Stimulated activated CD4-positive, alpha-beta T cell treated with anti-CD3 and anti-CD28 coated beads, Interleukin-2, amount 100 ng/mL, for 4 hours (primary cell): ENCODE measurements around the gene SOWAHB.
"Not testable (repeated sequence)": the region's sequence is repeated elsewhere in the genome, so short reads cannot be mapped to it uniquely, and the experiment has no call there.

ENCODE experiments used
- DNase-seq: peaks from one replicate; pipeline ENCODE4 v3.0.0-alpha.2; 2020; ENCODE audit warnings: low read depth

Gene SOWAHB

GRCh38 chr4:76895619-76896018 is 2.3 kb downstream of the SOWAHB start:
- DNase-seq, result no peak

- DNase-seq, result no peak
These were observed 3.2 kb downstream of the SOWAHB start for GRCh38 chr4:76894537-76895255.

- DNase-seq, result no peak
These were observed 5.3 kb downstream of the SOWAHB start for GRCh38 chr4:76892601-76893000.

- no peak for DNase-seq
These were observed 5.9 kb downstream of the SOWAHB start for GRCh38 chr4:76892001-76892400.

- DNase-seq, result no peak
These were observed 11.0 kb downstream of the SOWAHB start for GRCh38 chr4:76886848-76887441.

- DNase-seq, result no peak
These were observed 11.7 kb downstream of the SOWAHB start for GRCh38 chr4:76886214-76886613.

- DNase-seq, result no peak
These were observed 14.8 kb downstream of the SOWAHB start for GRCh38 chr4:76883147-76883546.

GRCh38 chr4:76882630-76883029 is 15.3 kb downstream of the SOWAHB start:
- DNase-seq, result no peak

- no peak for DNase-seq
These were observed 16.6 kb downstream of the SOWAHB start for GRCh38 chr4:76881375-76881774.

- no peak for DNase-seq
These were observed 18.1 kb downstream of the SOWAHB start for GRCh38 chr4:76879731-76880364.

GRCh38 chr4:76878641-76879165 is 19.2 kb downstream of the SOWAHB start:
- DNase-seq, result not testable (repeated sequence)

GRCh38 chr4:76874176-76874575 is 23.8 kb downstream of the SOWAHB start:
- no peak for DNase-seq

- no peak for DNase-seq
These were observed 24.4 kb downstream of the SOWAHB start for GRCh38 chr4:76873495-76873894.

GRCh38 chr4:76872556-76872955 is 25.4 kb downstream of the SOWAHB start:
- no peak for DNase-seq

GRCh38 chr4:76868780-76869179 is 29.2 kb downstream of the SOWAHB start:
- DNase-seq, result not testable (repeated sequence)

- DNase-seq, result no peak
These were observed 29.9 kb downstream of the SOWAHB start for GRCh38 chr4:76867880-76868655.

GRCh38 chr4:76867377-76867776 is 30.6 kb downstream of the SOWAHB start:
- DNase-seq, result no peak

GRCh38 chr4:76866641-76867040 is 31.3 kb downstream of the SOWAHB start:
- no peak for DNase-seq

- DNase-seq, result no peak
These were observed 39.6 kb downstream of the SOWAHB start for GRCh38 chr4:76858319-76858718.

- no peak for DNase-seq
These were observed 40.9 kb downstream of the SOWAHB start for GRCh38 chr4:76857074-76857409.

GRCh38 chr4:76856243-76857073 is 41.5 kb downstream of the SOWAHB start:
- DNase-seq, result no peak

GRCh38 chr4:76854858-76855257 is 43.1 kb downstream of the SOWAHB start:
- DNase-seq, result no peak
